CD4-positive, CD25-positive, alpha-beta regulatory T cell (primary cell): ENCODE data around the gene DUSP14. TPM values are rescaled to one million over a fixed set of nuclear protein-coding genes. Genes with fewer than 3 reads are reported as not detected.
"Not testable (repeated sequence)": the region's sequence is repeated elsewhere in the genome, so short reads cannot be mapped to it uniquely, and the experiment has no call there.

Experiments
- ATAC-seq, 2 donors: fragments of 150-1000 bp; cut with Tn5 transposase; one replicate each; pipeline ENCODE4 v1.10.0; 2021; ENCODE audit warnings: low read depth in 2 of 2, moderate number of reproducible peaks in 2 of 2, moderate library complexity in 1 of 2
- DNase-seq, 3 donors: peaks; one replicate each; pipeline versions ENCODE4 v3.0.0 to v3.0.0-alpha.2; 2012 to 2022; ENCODE audit warnings: mixed read lengths in 1 of 3
- H3K27ac ChIP-seq: one replicate; pipeline ENCODE4 v1.7.0; 2013; ENCODE audit warnings: mild to moderate bottlenecking, low read length; ENCODE audit not compliant: insufficient read depth, poor library complexity, severe bottlenecking
- H3K27me3 ChIP-seq: one replicate; pipeline ENCODE4 v1.7.0; 2013; ENCODE audit warnings: low read length; ENCODE audit not compliant: control insufficient read depth, insufficient read depth
- H3K36me3 ChIP-seq: one replicate; pipeline ENCODE4 v1.7.0; 2013; ENCODE audit warnings: mild to moderate bottlenecking, low read length, moderate library complexity; ENCODE audit not compliant: control insufficient read depth, insufficient read depth
- H3K4me1 ChIP-seq: 2 replicates; pipeline ENCODE4 v1.7.0; 2013; ENCODE audit warnings: mild to moderate bottlenecking, low read length; ENCODE audit not compliant: insufficient read depth, control insufficient read depth, poor library complexity, severe bottlenecking
- H3K4me3 ChIP-seq: one replicate; pipeline ENCODE4 v1.7.0; 2013; ENCODE audit warnings: low read depth, mild to moderate bottlenecking, low read length, moderate library complexity
- H3K9me3 ChIP-seq, 2 experiments: 1 replicate in 1 of 2; 2 replicates in 1 of 2; pipeline ENCODE4 v1.7.0; 2013; ENCODE audit warnings: low read length in 2 of 2, mild to moderate bottlenecking in 1 of 2, moderate library complexity in 1 of 2; ENCODE audit not compliant: control insufficient read depth in 2 of 2
- H3K27ac Mint-ChIP-seq, 3 donors: one replicate each; pipeline ENCODE4 v1.8.0; 2020 to 2022; ENCODE audit warnings: mild to moderate bottlenecking in 3 of 3, mixed read lengths in 3 of 3, moderate library complexity in 2 of 3
- H3K27me3 Mint-ChIP-seq: one replicate; pipeline ENCODE4 v1.8.0; 2022; ENCODE audit warnings: mild to moderate bottlenecking, mixed read lengths
- H3K36me3 Mint-ChIP-seq: one replicate; pipeline ENCODE4 v1.8.0; 2020; ENCODE audit warnings: mixed read lengths
- H3K4me1 Mint-ChIP-seq, 4 donors: one replicate each; pipeline ENCODE4 v1.8.0; 2020 to 2022; ENCODE audit warnings: mixed read lengths in 4 of 4, mild to moderate bottlenecking in 1 of 4
- H3K4me3 Mint-ChIP-seq, 4 donors: one replicate each; pipeline ENCODE4 v1.8.0; 2020 to 2022; ENCODE audit warnings: mild to moderate bottlenecking in 4 of 4, mixed read lengths in 4 of 4, moderate library complexity in 3 of 4
- H3K9me3 Mint-ChIP-seq, 7 donors: one replicate each; pipeline ENCODE4 v1.8.0; 2020 to 2022; ENCODE audit warnings: mixed read lengths in 7 of 7, mild to moderate bottlenecking in 3 of 7, moderate library complexity in 2 of 7
- polyA plus RNA-seq, 4 donors: library from polyadenylated mRNA; unstranded; fragments of 300-500 nt; fragmentation: Illumina TruSeq; gene quantifications; one replicate each; pipeline ENCODE4 v1.2.3, GENCODE V29; 2021
- total RNA-seq: library from RNA; stranded (reverse); gene quantifications from one replicate; pipeline ENCODE4 v1.2.3, GENCODE V29; 2022

DUSP14 gene
- total and polyA plus RNA-seq, 5 donors from 2014 or later, result 2.4 to 9.4 (median 6.7) TPM

DNA sequence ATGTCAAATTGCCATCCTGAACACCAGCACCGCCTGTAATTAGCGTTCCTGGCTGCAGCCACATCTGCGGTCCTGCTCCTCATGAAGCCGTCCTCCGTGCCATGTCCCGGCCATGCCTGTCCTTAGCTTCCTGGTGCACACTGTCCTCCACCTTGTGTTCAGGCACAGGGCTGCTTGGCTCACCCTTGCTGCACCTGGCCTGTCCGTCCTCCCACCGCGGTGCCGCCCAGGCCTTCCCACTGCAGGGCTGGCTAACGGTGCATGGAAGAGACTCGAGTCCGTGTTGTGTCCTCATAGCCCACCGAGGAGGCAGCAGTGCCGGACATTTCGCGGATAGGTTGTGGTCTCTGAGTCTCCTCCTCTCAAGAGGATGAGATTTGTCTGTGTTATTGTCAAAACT lies 20.4 kb downstream of the DUSP14 start:
- Histone ChIP-seq H3K27me3 (no peaks in the 10 kb centered on the region), H3K4me3 (no peak overlapping the region), H3K36me3 (peaks cover 12% of the 10 kb centered on the region), H3K9me3 (no peaks in the 10 kb centered on the region), H3K27ac (no peak overlapping the region), H3K4me1 (peaks cover 4% of the 10 kb centered on the region)
- Mint-ChIP-seq H3K9me3 (no peaks in the 10 kb centered on the region), H3K27ac (peak overlapping the region in 2 of 3 donors; percentile 26 to 82), H3K27me3 (no peaks in the 10 kb centered on the region), H3K36me3 (peaks cover 3% of the 10 kb centered on the region), H3K4me1 (peaks cover 4 to 13% (median 7%) of the 10 kb centered on the region in 4 donors), H3K4me3 (no peak overlapping the region)
- DNase-seq (no peak), ATAC-seq (no peak)

DNA sequence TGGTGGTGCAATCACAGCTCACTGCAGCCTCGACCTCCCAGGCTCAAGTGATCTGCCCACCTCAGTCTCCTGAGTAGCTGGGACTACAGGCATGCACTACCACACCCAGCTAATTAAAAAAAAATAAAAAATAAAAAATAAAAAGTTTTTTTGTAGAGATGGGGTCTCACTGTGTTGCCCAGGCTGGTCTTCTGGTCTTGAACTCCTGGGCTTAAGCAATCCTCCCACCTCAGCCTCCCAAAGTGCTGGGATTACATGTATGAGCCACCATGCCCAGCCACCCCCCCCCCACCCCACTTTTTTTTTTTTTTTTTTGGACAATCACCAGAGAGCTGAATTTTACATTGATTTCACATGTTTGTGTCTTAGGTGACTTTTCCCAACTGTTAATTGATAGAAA lies 22.0 kb downstream of the DUSP14 start:
- not testable (repeated sequence) for H3K27me3 ChIP-seq, H3K9me3 Mint-ChIP-seq, H3K27ac Mint-ChIP-seq, H3K4me3 ChIP-seq, H3K4me1 ChIP-seq, H3K4me3 Mint-ChIP-seq, H3K27me3 Mint-ChIP-seq, H3K9me3 ChIP-seq, ATAC-seq, H3K27ac ChIP-seq, H3K36me3 Mint-ChIP-seq, DNase-seq
- peaks cover 4 to 13% (median 7%) of the 10 kb centered on the region in 4 donors for H3K4me1 Mint-ChIP-seq
- peaks cover 23% of the 10 kb centered on the region for H3K36me3 ChIP-seq

DNA sequence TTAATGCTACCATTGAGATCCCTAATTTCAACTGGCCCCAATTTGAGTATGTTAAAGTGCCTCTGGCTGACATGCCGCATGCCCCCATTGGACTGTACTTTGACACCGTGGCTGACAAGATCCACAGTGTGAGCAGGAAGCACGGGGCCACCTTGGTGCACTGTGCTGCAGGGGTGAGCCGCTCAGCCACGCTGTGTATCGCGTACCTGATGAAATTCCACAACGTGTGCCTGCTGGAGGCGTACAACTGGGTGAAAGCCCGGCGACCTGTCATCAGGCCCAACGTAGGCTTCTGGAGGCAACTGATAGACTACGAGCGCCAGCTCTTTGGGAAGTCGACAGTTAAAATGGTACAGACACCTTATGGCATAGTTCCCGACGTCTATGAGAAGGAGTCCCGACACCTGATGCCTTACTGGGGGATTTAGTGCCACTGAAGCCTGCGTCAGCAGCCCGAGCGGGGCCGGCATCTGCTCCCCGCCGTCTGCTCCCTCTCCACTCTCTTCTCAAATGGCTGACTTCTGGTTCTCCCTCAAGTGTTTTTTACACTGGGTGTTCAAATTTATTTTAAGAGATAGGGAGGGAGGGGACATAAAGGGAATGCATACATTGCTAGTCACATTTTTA lies 22.9 kb downstream of the DUSP14 start:
- DNase-seq (no peak), ATAC-seq (no peak)
- Mint-ChIP-seq H3K4me1 (peaks cover 4 to 13% (median 7%) of the 10 kb centered on the region in 4 donors), H3K27me3 (no peaks in the 10 kb centered on the region), H3K4me3 (no peak overlapping the region), H3K9me3 (no peaks in the 10 kb centered on the region), H3K27ac (no peak overlapping the region), H3K36me3 (peaks cover 13% of the 10 kb centered on the region)
- Histone ChIP-seq H3K27me3 (no peaks in the 10 kb centered on the region), H3K4me1 (peaks cover 4% of the 10 kb centered on the region), H3K4me3 (no peak overlapping the region), H3K9me3 (no peaks in the 10 kb centered on the region), H3K27ac (no peak overlapping the region), H3K36me3 (peaks cover 31% of the 10 kb centered on the region)

GRCh38 chr17:37513711-37514110 lies 24.0 kb downstream of the DUSP14 start:
- H3K36me3 Mint-ChIP-seq, result peaks cover 25% of the 10 kb centered on the region
- no peak overlapping the region for H3K27ac ChIP-seq
- H3K9me3 Mint-ChIP-seq, result no peaks in the 10 kb centered on the region
- H3K4me1 ChIP-seq, result peaks cover 4% of the 10 kb centered on the region
- H3K27ac Mint-ChIP-seq, result peak overlapping the region in 1 of 3 donors; percentile 48
- DNase-seq (no peak), ATAC-seq (no peak)
- no peaks in the 10 kb centered on the region for H3K9me3 ChIP-seq
- H3K27me3 Mint-ChIP-seq, result no peaks in the 10 kb centered on the region
- no peaks in the 10 kb centered on the region for H3K27me3 ChIP-seq
- no peak overlapping the region for H3K4me3 Mint-ChIP-seq
- H3K4me3 ChIP-seq, result no peak overlapping the region
- peaks cover 42% of the 10 kb centered on the region for H3K36me3 ChIP-seq
- H3K4me1 Mint-ChIP-seq, result peaks cover 4 to 13% (median 8%) of the 10 kb centered on the region in 4 donors

DNA sequence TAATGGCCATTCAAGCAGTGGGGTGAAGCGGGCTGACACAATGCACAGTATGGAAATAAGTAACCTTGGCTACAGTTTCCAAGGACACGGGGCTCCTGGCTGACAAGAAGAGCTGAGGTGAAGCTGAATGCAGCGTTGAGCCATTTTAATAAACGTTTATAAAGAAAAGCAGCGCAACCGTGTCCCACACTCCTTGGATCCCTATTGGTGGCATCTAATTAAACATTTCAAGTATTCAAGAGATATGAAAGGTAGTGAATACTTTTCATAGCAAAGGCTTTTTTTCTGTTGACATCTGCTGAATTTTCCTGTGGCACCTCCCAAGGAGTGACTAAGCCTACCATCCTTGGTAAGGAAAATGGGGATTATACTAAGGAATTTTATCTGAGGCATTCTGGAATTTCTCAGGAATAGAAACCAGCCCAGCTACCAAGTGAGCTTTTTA lies 26.5 kb downstream of the DUSP14 start:
- Mint-ChIP-seq H3K4me1 (peaks cover 4 to 14% (median 5%) of the 10 kb centered on the region in 4 donors), H3K27ac (no peak overlapping the region), H3K4me3 (no peak overlapping the region), H3K9me3 (no peaks in the 10 kb centered on the region), H3K36me3 (peaks cover 42% of the 10 kb centered on the region), H3K27me3 (no peaks in the 10 kb centered on the region)
- Histone ChIP-seq H3K27ac (no peak overlapping the region), H3K27me3 (no peaks in the 10 kb centered on the region), H3K4me3 (no peak overlapping the region), H3K4me1 (no peaks in the 10 kb centered on the region), H3K36me3 (peaks cover 65% of the 10 kb centered on the region), H3K9me3 (no peaks in the 10 kb centered on the region)
- DNase-seq (no peak), ATAC-seq (no peak)

- H3K9me3 ChIP-seq, result no peaks in the 10 kb centered on the region
- Mint-ChIP-seq H3K36me3 (peaks cover 48% of the 10 kb centered on the region), H3K4me3 (no peak overlapping the region), H3K9me3 (no peaks in the 10 kb centered on the region), H3K27ac (peak overlapping the region in 1 of 3 donors; percentile 34), H3K4me1 (peaks cover 4 to 13% (median 6%) of the 10 kb centered on the region in 4 donors), H3K27me3 (no peaks in the 10 kb centered on the region)
- H3K36me3 ChIP-seq, result peaks cover 72% of the 10 kb centered on the region
- no peaks in the 10 kb centered on the region for H3K4me1 ChIP-seq
- no peak overlapping the region for H3K4me3 ChIP-seq
- ATAC-seq (no peak), DNase-seq (no peak)
- no peaks in the 10 kb centered on the region for H3K27me3 ChIP-seq
- H3K27ac ChIP-seq, result no peak overlapping the region
These were observed 28.2 kb downstream of the DUSP14 start for GRCh38 chr17:37517881-37518280.

- H3K27me3 ChIP-seq, result no peaks in the 10 kb centered on the region
- H3K4me3 Mint-ChIP-seq, result no peak overlapping the region
- H3K4me3 ChIP-seq, result no peak overlapping the region
- H3K4me1 ChIP-seq, result no peaks in the 10 kb centered on the region
- no peak for ATAC-seq
- no peak for DNase-seq
- peaks cover 79% of the 10 kb centered on the region for H3K36me3 ChIP-seq
- no peaks in the 10 kb centered on the region for H3K27me3 Mint-ChIP-seq
- H3K9me3 ChIP-seq, result no peaks in the 10 kb centered on the region
- peaks cover 51% of the 10 kb centered on the region for H3K36me3 Mint-ChIP-seq
- H3K27ac ChIP-seq, result no peak overlapping the region
- H3K27ac Mint-ChIP-seq, result no peak overlapping the region
- H3K4me1 Mint-ChIP-seq, result peaks cover 5 to 12% (median 10%) of the 10 kb centered on the region in 4 donors
- no peaks in the 10 kb centered on the region for H3K9me3 Mint-ChIP-seq
These were observed 29.1 kb downstream of the DUSP14 start for GRCh38 chr17:37518826-37519225.
